HepG2 (cell line): ENCODE data around the gene GATA3. TPM values are rescaled to one million over a fixed set of nuclear protein-coding genes. Genes with fewer than 3 reads are reported as not detected.
A peak's percentile ranks its signal among the peaks of the same experiment; 100 is the strongest.

Source experiments
- ATAC-seq: fragments of 200-7000 bp; cut with Tn5 transposase; 3 replicates; pipeline ENCODE4 v1.9.1; 2020; ENCODE audit warnings: mild to moderate bottlenecking, moderate library complexity
- BruUV-seq: library from RNA; stranded (reverse); fragments of 400-500 nt; replicated peaks from 2 replicates; lab custom pipeline; 2021; lab: Mats Ljungman, UMichigan
- CTCF ChIA-PET: fragments of 300-600 bp; formaldehyde crosslinking; extraction: SDS; loops from one replicate; lab custom pipeline; 2021; ENCODE audit warnings: low total read pairs, inconsistent platforms, low intra/inter-chr PET ratio; lab: Yijun Ruan, JAX
- POLR2A ChIA-PET: fragments of 350-600 bp; sonication (Branson Sonifier 250); formaldehyde crosslinking; loops from one replicate; lab custom pipeline; 2020; ENCODE audit warnings: antibody characterized with exemption, inconsistent platforms; lab: Yijun Ruan, JAX
- DNase-seq: peaks from one replicate; pipeline ENCODE4 v3.0.0-alpha.2; 2015; ENCODE audit warnings: low spot score
- FAIRE-seq: peaks from 3 replicates; lab custom pipeline; 2011; peaks lifted over from hg19 to GRCh38; lab: Jason Lieb, UNC
- H2AFZ ChIP-seq: one replicate; pipeline ENCODE4 v1.6.1; 2011; ENCODE audit warnings: low read length, inconsistent platforms
- H3K27ac ChIP-seq: fragments of 300-600 bp; 3 replicates; pipeline ENCODE4 v1.8.0; 2011; ENCODE audit warnings: mixed run types, mild to moderate bottlenecking, mixed read lengths, low read length, inconsistent platforms; ENCODE audit not compliant: insufficient read depth; ENCODE audit errors: extremely low read length
- H3K27me3 ChIP-seq, 2 experiments: fragments of 200-600 bp in 1 of 2; 2 replicates in 1 of 2; 3 replicates in 1 of 2; pipeline versions ENCODE4 v1.6.0 to v1.8.0; 2011; ENCODE audit warnings: low read length in 2 of 2, mild to moderate bottlenecking in 2 of 2, moderate library complexity in 2 of 2, inconsistent platforms in 1 of 2; ENCODE audit not compliant: insufficient read depth in 2 of 2, control insufficient read depth in 1 of 2
- H3K36me3 ChIP-seq, 2 experiments: fragments of 200-600 bp in 1 of 2; replicated peaks in 1 of 2; 2 replicates in 1 of 2; 3 replicates in 1 of 2; pipeline versions ENCODE4 v1.5.1 to v1.8.0; 2011; ENCODE audit warnings: low read length in 2 of 2, inconsistent platforms in 1 of 2; ENCODE audit not compliant: insufficient read depth in 2 of 2, control insufficient read depth in 1 of 2
- H3K4me1 ChIP-seq: 2 replicates; pipeline ENCODE4 v1.5.1; 2012; ENCODE audit warnings: low read length, inconsistent platforms; ENCODE audit not compliant: insufficient read depth
- H3K4me2 ChIP-seq: 2 replicates; pipeline ENCODE4 v1.6.0; 2011; ENCODE audit warnings: low read depth, low read length, inconsistent platforms
- H3K4me3 ChIP-seq, 3 experiments: fragments of 200-600 bp in 1 of 3; sonication (generic), shearing (Covaris generic) in 1 of 3; replicated peaks in 1 of 3; 2 replicates each; pipeline ENCODE4 v1.5.1; 2011 to 2016; ENCODE audit warnings: low read length in 3 of 3, inconsistent platforms in 2 of 3, low read depth in 2 of 3, mild to moderate bottlenecking in 2 of 3, control low read depth in 1 of 3, mixed read lengths in 1 of 3; ENCODE audit not compliant: insufficient read depth in 1 of 3
- H3K79me2 ChIP-seq: one replicate; pipeline ENCODE4 v1.6.1; 2011; ENCODE audit warnings: low read length, inconsistent platforms; ENCODE audit not compliant: insufficient read depth
- H3K9ac ChIP-seq: 2 replicates; pipeline ENCODE4 v1.6.0; 2011; ENCODE audit warnings: mild to moderate bottlenecking, low read depth, low read length, inconsistent platforms; ENCODE audit not compliant: insufficient read depth
- H3K9me3 ChIP-seq: 2 replicates; pipeline ENCODE4 v1.5.1; 2012; ENCODE audit warnings: mild to moderate bottlenecking, low read length
- H4K20me1 ChIP-seq: 2 replicates; pipeline ENCODE4 v1.6.0; 2011; ENCODE audit warnings: inconsistent platforms, mild to moderate bottlenecking, low read length, moderate library complexity; ENCODE audit not compliant: insufficient read depth
- ATF7-NPFF ChIP-seq: sonication (generic); formaldehyde crosslinking; IDR thresholded peaks from 2 replicates; pipeline ENCODE4 v1.8.1; 2023; ENCODE audit warnings: mild to moderate bottlenecking, low read depth, missing genetic modification reagents, moderate library complexity
- EZH2 ChIP-seq: conservative IDR thresholded peaks from 2 replicates; pipeline ENCODE4 v1.6.1; 2012; ENCODE audit warnings: mild to moderate bottlenecking, low read depth, low read length, moderate library complexity
- KLF13 ChIP-seq: sonication (generic); formaldehyde crosslinking; IDR thresholded peaks from 2 replicates; pipeline ENCODE4 v1.4.0; 2020; ENCODE audit warnings: mild to moderate bottlenecking, missing genetic modification reagents
- PAF1 ChIP-seq: IDR thresholded peaks from 2 replicates; pipeline ENCODE4 v1.6.1; 2016; ENCODE audit warnings: missing genetic modification reagents, missing compliant biosample characterization
- RBFOX2 ChIP-seq: fragments of 200-400 bp; formaldehyde crosslinking; IDR thresholded peaks from 2 replicates; pipeline ENCODE4 v1.6.1; 2017; ENCODE audit warnings: low read depth, mild to moderate bottlenecking, low read length
- ZNF205 ChIP-seq: IDR thresholded peaks from 2 replicates; pipeline ENCODE4 v1.6.1; 2018; ENCODE audit warnings: missing biosample characterization, missing genetic modification reagents
- WGBS: methylation state at CpG from one replicate; pipeline ENCODE4 v1.1.6; 2017; ENCODE audit warnings: low lambda C conversion rate; 5-methylcytosine and 5-hydroxymethylcytosine counted together
- in situ Hi-C: cut with HindIII; loops from 2 replicates; pipeline ENCODE4 v1.10.0; 2017; ENCODE audit warnings: low pct_unique_long_range_greater_than_20kb; ENCODE audit not compliant: extremely low pct_ligation_motif_present
- intact Hi-C: fragments of 100-400 bp; cut with micrococcal nuclease; formaldehyde crosslinking; loops from one replicate; pipeline ENCODE4 v1.10.0; 2022; ENCODE audit not compliant: unreplicated experiment
- polyA plus RNA-seq, 8 experiments: library from polyadenylated mRNA; depleted of rRNA in 3 of 8; stranded (reverse) in 7 of 8; unstranded in 1 of 8; fragments of >200 nt; fragmentation: Illumina TruSeq in 4 of 8; extraction: Trizol in 4 of 8; gene quantifications; 2 replicates each; pipeline versions ENCODE4 v1.2.1 to v1.2.3, GENCODE V29; 2011 to 2016; ENCODE audit warnings: low read depth in 4 of 8, missing spikeins in 1 of 8, mixed read lengths in 1 of 8; ENCODE audit not compliant: insufficient read depth in 1 of 8
- total RNA-seq, 5 experiments: library from RNA; depleted of rRNA; stranded (reverse); fragments of >200 nt; fragmentation: Illumina TruSeq; extraction: Trizol; gene quantifications; 2 replicates each; pipeline ENCODE4 v1.2.3, GENCODE V29; 2016; ENCODE audit warnings: low read depth in 1 of 5
- TF ChIP-seq, protein P1 (sequence below): sonication (generic); formaldehyde crosslinking; IDR thresholded peaks from 2 replicates; pipeline ENCODE4 v1.4.0; 2020; ENCODE audit warnings: mild to moderate bottlenecking, missing genetic modification reagents

Gene GATA3
- total and polyA plus RNA-seq, 2 of the 13 experiments (the other 11 are each of a cell fraction or from before 2014, with no cell fraction given), result not detected

DNA sequence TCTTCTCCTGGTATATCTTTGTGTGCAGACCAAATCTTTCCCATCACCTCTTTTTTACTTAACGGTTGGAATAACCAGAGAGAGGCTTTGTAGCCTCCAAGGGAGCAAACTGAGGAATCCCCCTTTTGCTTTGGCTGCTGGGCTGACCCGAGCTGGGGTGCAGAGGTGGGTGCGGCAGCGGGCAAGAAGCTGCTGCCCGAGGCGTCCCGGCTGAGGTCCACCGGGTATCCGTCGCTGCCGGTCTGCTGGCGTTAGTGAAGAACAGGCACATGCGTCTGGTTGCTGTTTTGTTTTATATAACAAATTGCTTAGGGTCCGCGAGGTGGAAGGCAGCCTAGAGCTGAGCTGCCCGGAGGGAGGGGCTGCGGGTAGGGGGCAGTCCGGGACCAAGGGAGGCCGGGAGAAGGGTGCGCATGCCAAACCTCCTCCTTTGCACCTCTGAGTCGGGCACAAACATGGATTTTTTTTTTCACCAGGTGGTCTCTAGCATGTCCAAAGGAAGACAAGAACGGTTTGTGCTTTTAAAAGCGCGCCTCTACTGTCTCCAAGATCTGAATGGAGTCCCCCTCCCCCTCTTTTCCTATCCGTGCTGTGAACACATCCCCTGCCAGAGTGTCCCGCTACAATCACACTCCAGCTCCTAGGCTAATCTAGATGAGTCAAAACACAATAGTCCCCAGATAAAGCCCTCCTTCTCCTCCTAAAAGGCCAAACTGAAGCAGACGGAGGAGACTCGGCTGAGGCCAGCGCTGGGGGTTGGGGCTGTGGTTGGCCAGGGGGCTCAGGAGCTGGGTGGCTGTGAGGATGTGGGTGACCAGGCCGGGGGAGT, 6.8 kb upstream of the GATA3 start:
- intact Hi-C loops (no loop called here), in situ Hi-C loops (no loop called here)
- Histone ChIP-seq H4K20me1 (peaks cover 36% of the 10 kb centered on the region; the same call in 1 of the 2 replicates), H3K27ac (no peak overlapping the region), H3K27me3 (peaks cover 28 to 91% of the 10 kb centered on the region in 2 experiments), H3K4me1 (peaks cover 33% of the 10 kb centered on the region), H3K79me2 (no peaks in the 10 kb centered on the region), H2AFZ (no peak overlapping the region), H3K36me3 (no peaks in the 10 kb centered on the region), H3K9ac (no peak overlapping the region), H3K4me2 (no peak overlapping the region), H3K9me3 (no peaks in the 10 kb centered on the region), H3K4me3 (no peak overlapping the region)
- POLR2A ChIA-PET, result no interaction called here
- CTCF ChIA-PET, result no interaction called here
- TF ChIP-seq RBFOX2, result no peak
- TF ChIP-seq EZH2, result peak; percentile 78
- no peak for TF ChIP-seq PAF1 (CRISPR knock-in tag)
- TF ChIP-seq, protein P1, sequence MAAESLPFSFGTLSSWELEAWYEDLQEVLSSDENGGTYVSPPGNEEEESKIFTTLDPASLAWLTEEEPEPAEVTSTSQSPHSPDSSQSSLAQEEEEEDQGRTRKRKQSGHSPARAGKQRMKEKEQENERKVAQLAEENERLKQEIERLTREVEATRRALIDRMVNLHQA, result no peak
- TF ChIP-seq KLF13 (CRISPR knock-in tag), result no peak
- no TSS peak for BruUV-seq
- 21% methylated on average over 29 of the region's 30 CpGs for WGBS
- DNase-seq (no peak), ATAC-seq (no peak), FAIRE-seq (no peak)

DNA sequence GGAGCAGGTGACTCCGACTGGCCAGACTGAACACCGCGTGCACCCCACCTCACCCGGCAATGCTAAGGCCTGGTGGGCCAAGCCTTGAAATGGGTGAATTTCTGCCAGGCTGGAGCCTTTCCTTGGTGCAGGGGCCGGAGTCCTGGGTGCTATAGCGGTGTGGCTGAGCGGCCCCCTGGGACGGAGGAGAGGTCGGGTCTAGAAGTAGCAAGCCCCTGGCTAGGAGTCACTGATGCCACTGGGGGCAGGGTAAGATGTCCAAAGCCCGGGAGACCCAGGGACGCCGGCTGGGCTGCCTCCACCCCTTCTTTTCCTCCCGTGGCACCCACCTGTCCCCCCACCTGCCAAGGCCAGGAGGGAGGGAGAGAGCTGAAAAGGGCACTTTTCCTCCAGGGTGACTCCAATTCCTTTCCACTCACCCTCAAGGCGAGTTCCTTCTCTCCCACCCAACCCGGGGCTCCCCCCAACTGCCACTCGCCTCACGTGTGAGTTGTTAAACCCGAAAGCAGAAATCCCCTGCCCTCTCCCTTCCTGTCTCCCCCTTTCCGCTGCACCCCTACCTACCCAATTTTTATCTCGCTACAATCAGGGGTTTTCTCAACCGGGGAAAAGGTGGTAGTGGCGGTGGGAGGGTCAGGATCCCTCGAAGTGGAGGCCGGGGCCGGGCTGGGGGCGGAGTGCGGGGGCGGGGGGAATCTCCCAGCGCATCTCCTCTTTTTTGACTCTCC, 6.0 kb upstream of the GATA3 start:
- no peak overlapping the region for H3K9ac ChIP-seq
- H3K79me2 ChIP-seq, result no peaks in the 10 kb centered on the region
- H3K9me3 ChIP-seq, result no peaks in the 10 kb centered on the region
- no peak overlapping the region for H3K4me2 ChIP-seq
- DNase-seq, result no peak
- BruUV-seq, result no TSS peak
- H3K36me3 ChIP-seq, result no peaks in the 10 kb centered on the region
- H3K4me1 ChIP-seq, result peaks cover 33% of the 10 kb centered on the region
- ChIA-PET CTCF (no interaction called here), POLR2A (no interaction called here)
- H3K27me3 ChIP-seq, result peaks cover 27 to 90% of the 10 kb centered on the region in 2 experiments
- in situ Hi-C loops (no loop called here), intact Hi-C loops (no loop called here)
- H2AFZ ChIP-seq, result no peak overlapping the region
- no peak for ATAC-seq
- H3K4me3 ChIP-seq, result no peak overlapping the region
- no peak overlapping the region for H3K27ac ChIP-seq
- H4K20me1 ChIP-seq, result peaks cover 39% of the 10 kb centered on the region; the same call in 1 of the 2 replicates
- TF ChIP-seq ZNF205 (no peak), ATF7-NPFF (no peak), EZH2 (peak; percentile 68; the same call in 1 of the 2 replicates)
- FAIRE-seq, result no peak
- WGBS, result 34% methylated on average over 22 of the region's 29 CpGs
